Mesendoderm (in vitro differentiated cells): ENCODE measurements around the gene PTPN22.

ENCODE experiments used
- DNase-seq: peaks from one replicate; pipeline ENCODE4 v3.0.0; 2013
- H2AK5ac ChIP-seq: 2 replicates; pipeline ENCODE4 v1.6.1; 2013; ENCODE audit warnings: low read length, inconsistent platforms
- H2BK120ac ChIP-seq: 2 replicates; pipeline ENCODE4 v1.6.1; 2013; ENCODE audit warnings: low read depth, mild to moderate bottlenecking, low read length, moderate library complexity, mixed read lengths
- H2BK15ac ChIP-seq: replicated peaks from 2 replicates; pipeline ENCODE4 v1.6.1; 2013; ENCODE audit warnings: low read depth, mild to moderate bottlenecking, moderate library complexity
- H2BK5ac ChIP-seq: 2 replicates; pipeline ENCODE4 v1.6.1; 2013; ENCODE audit warnings: low read length, inconsistent platforms
- H3K18ac ChIP-seq: 2 replicates; pipeline ENCODE4 v1.6.1; 2013; ENCODE audit warnings: mild to moderate bottlenecking, low read length, mixed read lengths
- H3K23ac ChIP-seq: one replicate; pipeline ENCODE4 v1.6.1; 2013; ENCODE audit warnings: low read length
- H3K27ac ChIP-seq: 2 replicates; pipeline ENCODE4 v1.5.1; 2013; ENCODE audit warnings: low read depth, mild to moderate bottlenecking, inconsistent platforms, low read length, moderate library complexity
- H3K27me3 ChIP-seq: 2 replicates; pipeline ENCODE4 v1.6.1; 2013; ENCODE audit warnings: low read length, control low read depth, mild to moderate bottlenecking, inconsistent platforms; ENCODE audit not compliant: insufficient read depth, poor library complexity
- H3K36me3 ChIP-seq: 2 replicates; pipeline ENCODE4 v1.6.1; 2013; ENCODE audit warnings: low read length, inconsistent platforms; ENCODE audit not compliant: control insufficient read depth, insufficient read depth
- H3K4ac ChIP-seq: one replicate; pipeline ENCODE4 v1.6.1; 2013; ENCODE audit warnings: low read depth, mild to moderate bottlenecking, low read length, moderate library complexity
- H3K4me1 ChIP-seq: 2 replicates; pipeline ENCODE4 v1.6.1; 2013; ENCODE audit warnings: low read depth, low read length, inconsistent platforms; ENCODE audit not compliant: control insufficient read depth
- H3K4me2 ChIP-seq: 2 replicates; pipeline ENCODE4 v1.6.1; 2013; ENCODE audit warnings: low read length
- H3K4me3 ChIP-seq: 2 replicates; pipeline ENCODE4 v1.5.1; 2013; ENCODE audit warnings: mild to moderate bottlenecking, low read length
- H3K56ac ChIP-seq: one replicate; pipeline ENCODE4 v1.6.1; 2013; ENCODE audit warnings: low read length
- H3K79me1 ChIP-seq: 2 replicates; pipeline ENCODE4 v1.6.1; 2013; ENCODE audit warnings: low read length, inconsistent platforms
- H3K79me2 ChIP-seq: 2 replicates; pipeline ENCODE4 v1.6.1; 2013; ENCODE audit warnings: mild to moderate bottlenecking, low read length; ENCODE audit not compliant: control insufficient read depth, insufficient read depth
- H3K9ac ChIP-seq: 2 replicates; pipeline ENCODE4 v1.6.1; 2013; ENCODE audit warnings: low read length, inconsistent platforms
- H4K5ac ChIP-seq: one replicate; pipeline ENCODE4 v1.6.1; 2013; ENCODE audit warnings: low read length
- H4K8ac ChIP-seq: one replicate; pipeline ENCODE4 v1.6.1; 2013; ENCODE audit warnings: low read depth, mild to moderate bottlenecking, control low read depth, low read length, moderate library complexity
- WGBS: extraction: QIAGEN DNeasy Blood & Tissue Kit; methylation state at CpG from one replicate; pipeline ENCODE4 v1.1.7; 2013; ENCODE audit warnings: low lambda C conversion rate, missing lambda C conversion rate; ENCODE audit not compliant: insufficient coverage; ENCODE audit errors: extremely low coverage; 5-methylcytosine and 5-hydroxymethylcytosine counted together

The PTPN22 gene

DNA sequence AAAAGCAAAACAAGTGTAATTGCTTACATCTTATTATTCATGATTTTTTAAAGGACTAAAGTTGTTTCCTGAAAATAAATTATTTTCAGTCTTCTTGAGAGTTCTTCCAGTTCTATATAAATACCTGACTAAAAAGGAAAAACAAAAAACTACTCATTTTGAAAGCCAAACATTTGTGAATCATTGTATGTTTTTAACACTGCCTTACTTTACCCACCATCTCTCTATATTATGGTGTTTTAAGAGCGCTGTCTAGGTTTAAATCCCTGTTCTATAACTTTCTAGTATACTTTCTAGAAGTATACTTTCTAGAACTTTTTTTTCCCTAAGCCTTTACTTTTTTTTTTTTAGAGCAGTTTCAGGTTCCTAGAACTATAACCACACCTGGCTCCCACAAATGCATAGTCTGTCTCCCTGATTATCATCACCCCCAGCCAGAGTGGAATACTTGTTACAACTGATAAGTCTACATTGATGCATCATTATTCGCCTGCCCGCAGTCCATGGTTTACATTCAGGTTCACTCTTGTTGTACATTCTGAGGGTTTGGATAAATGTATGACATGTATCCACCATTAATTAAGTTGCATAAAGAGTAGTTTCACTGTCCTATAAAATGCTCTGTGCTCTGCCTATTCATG, 69.0 kb downstream of the PTPN22 start:
- Histone ChIP-seq H2BK15ac (no peak overlapping the region), H4K8ac (no peak overlapping the region), H3K27me3 (no peaks in the 10 kb centered on the region), H3K4ac (no peak overlapping the region), H3K36me3 (no peaks in the 10 kb centered on the region), H3K79me2 (peaks cover 23% of the 10 kb centered on the region), H3K4me3 (no peak overlapping the region), H2BK5ac (no peak overlapping the region), H3K4me1 (no peaks in the 10 kb centered on the region), H3K18ac (no peak overlapping the region), H3K4me2 (no peak overlapping the region), H3K27ac (no peak overlapping the region), H2BK120ac (no peak overlapping the region), H3K23ac (no peak overlapping the region), H4K5ac (no peak overlapping the region), H2AK5ac (no peak overlapping the region), H3K79me1 (peaks cover 4% of the 10 kb centered on the region), H3K56ac (no peak overlapping the region), H3K9ac (no peak overlapping the region)
- WGBS: no CpG with 5 or more reads among the region's 3 CpGs
- DNase-seq: no peak

DNA sequence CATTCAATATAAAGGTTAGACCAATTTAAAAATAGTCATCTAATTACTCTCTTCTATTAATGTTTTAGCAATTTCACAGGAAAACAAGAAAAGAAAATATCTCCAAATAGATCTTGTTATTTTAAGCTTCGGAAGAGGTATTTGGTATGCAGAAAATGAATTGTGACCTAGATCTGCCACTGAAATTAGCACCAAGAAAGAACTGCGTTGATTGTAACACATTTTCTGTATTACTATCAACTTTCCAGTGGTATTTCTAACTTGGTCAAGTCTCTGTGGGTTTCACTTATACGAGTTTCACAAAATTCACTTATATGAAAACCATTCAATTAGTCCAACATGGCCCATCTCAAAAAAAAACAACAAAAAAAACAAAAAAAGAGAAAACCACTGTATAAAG, 71.0 kb downstream of the PTPN22 start:
- WGBS: no CpG with 5 or more reads among the region's 3 CpGs
- peaks cover 13% of the 10 kb centered on the region for H3K79me2 ChIP-seq

DNA sequence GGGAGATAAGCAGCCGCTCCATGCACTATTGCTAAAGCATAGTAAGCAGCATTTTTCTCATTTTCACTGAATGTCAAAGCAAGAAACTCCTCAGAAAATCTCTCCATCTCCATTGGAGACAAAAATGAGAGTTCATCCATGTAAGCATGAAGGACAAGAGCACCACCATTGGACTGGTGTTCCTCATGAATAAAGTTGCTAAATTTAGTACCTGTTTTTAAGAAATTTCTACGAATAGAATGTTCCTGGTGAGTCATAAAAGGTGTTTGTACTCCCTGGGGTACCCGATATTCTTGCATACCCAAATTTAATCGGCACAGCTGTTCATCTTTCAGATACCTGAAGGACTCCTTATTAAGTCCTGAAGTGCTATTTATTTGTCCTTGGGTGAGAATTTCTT, 74.0 kb downstream of the PTPN22 start:
- Histone ChIP-seq H3K4me3 (no peak overlapping the region), H3K56ac (no peak overlapping the region), H3K27me3 (no peaks in the 10 kb centered on the region), H3K18ac (no peak overlapping the region), H3K36me3 (no peaks in the 10 kb centered on the region), H2AK5ac (no peak overlapping the region), H3K27ac (no peak overlapping the region), H3K79me2 (peaks cover 3% of the 10 kb centered on the region), H3K9ac (no peak overlapping the region), H3K4me1 (no peaks in the 10 kb centered on the region), H3K4me2 (no peak overlapping the region), H2BK5ac (no peak overlapping the region), H3K4ac (no peak overlapping the region), H4K5ac (no peak overlapping the region), H3K79me1 (peaks cover 8% of the 10 kb centered on the region), H2BK15ac (no peak overlapping the region), H2BK120ac (no peak overlapping the region), H3K23ac (no peak overlapping the region), H4K8ac (no peak overlapping the region)
- no peak for DNase-seq
- WGBS: no CpG with 5 or more reads among the region's 4 CpGs

More for the DNA sequence above, 71.0 kb downstream of the PTPN22 start:
- no peak overlapping the region for H3K4me3 ChIP-seq
- H3K79me1 ChIP-seq: peaks cover 4% of the 10 kb centered on the region
- H3K27ac ChIP-seq: no peak overlapping the region
- H3K9ac ChIP-seq: no peak overlapping the region
- no peaks in the 10 kb centered on the region for H3K36me3 ChIP-seq
- no peak overlapping the region for H3K4me2 ChIP-seq
- H3K4ac ChIP-seq: no peak overlapping the region
- H3K4me1 ChIP-seq: no peaks in the 10 kb centered on the region
- no peak overlapping the region for H4K8ac ChIP-seq
- no peak overlapping the region for H2BK5ac ChIP-seq
- H2BK15ac ChIP-seq: no peak overlapping the region
- no peak overlapping the region for H2AK5ac ChIP-seq
- no peak overlapping the region for H3K23ac ChIP-seq
- H3K27me3 ChIP-seq: no peaks in the 10 kb centered on the region
- H4K5ac ChIP-seq: no peak overlapping the region
- H3K56ac ChIP-seq: no peak overlapping the region
- no peak for DNase-seq
- no peak overlapping the region for H3K18ac ChIP-seq
- no peak overlapping the region for H2BK120ac ChIP-seq

DNA sequence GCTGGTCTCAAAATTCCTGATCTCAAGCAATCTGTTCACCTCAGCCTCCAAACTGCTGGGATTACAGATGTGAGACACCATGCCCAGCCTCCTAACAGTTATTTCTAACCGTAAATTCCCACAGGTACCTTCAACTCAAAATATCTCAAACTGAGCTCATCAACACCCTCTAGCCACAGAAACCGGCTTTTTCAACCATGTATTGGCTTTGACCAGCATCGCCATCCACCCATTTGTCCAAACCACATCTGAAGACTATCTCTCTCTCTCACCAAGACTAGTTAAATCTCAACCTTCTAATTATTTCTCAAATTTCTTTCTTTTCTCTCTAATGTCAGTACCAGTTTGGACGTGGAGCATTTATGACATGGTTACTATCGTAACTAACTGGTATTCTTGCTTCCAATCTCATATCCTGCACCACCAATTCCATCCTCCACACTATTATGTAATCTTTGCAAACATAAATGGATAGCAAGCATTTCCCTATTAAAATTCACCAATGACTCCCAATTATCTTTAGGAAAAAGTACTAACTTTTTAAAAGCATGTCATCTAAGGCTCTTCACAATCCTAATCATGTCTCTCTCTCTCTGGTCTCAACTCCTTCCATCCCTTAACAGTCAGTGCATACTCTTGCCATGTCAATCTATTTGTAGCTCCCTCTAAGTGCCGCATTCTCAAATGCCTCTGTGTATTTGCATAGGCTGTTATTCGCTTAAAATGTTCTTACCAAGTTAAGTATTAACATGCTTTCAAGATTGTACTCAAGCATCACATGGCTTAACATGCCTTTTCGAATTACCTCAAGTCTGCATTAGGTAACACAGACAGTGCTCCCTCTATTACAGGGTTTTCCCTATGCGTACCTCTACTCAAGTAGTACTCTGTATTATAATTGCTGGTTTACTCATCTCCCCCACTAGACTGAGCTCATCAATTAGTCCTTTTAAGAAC, 77.4 kb downstream of the PTPN22 start:
- Histone ChIP-seq H2BK15ac (no peak overlapping the region), H2BK5ac (no peak overlapping the region), H2AK5ac (no peak overlapping the region), H3K18ac (no peak overlapping the region), H3K27me3 (no peaks in the 10 kb centered on the region), H3K9ac (no peak overlapping the region), H3K27ac (no peak overlapping the region), H3K4me2 (no peak overlapping the region), H3K4me3 (no peak overlapping the region), H4K8ac (no peak overlapping the region), H3K79me1 (peaks cover 9% of the 10 kb centered on the region), H3K79me2 (peaks cover 2% of the 10 kb centered on the region), H2BK120ac (no peak overlapping the region), H4K5ac (no peak overlapping the region), H3K56ac (no peak overlapping the region), H3K23ac (no peak overlapping the region), H3K4me1 (no peaks in the 10 kb centered on the region), H3K36me3 (no peaks in the 10 kb centered on the region), H3K4ac (no peak overlapping the region)
- WGBS: no CpG with 5 or more reads among the region's 9 CpGs
- no peak for DNase-seq

- H3K4me2 ChIP-seq: no peak overlapping the region
- H2BK120ac ChIP-seq: no peak overlapping the region
- no peak overlapping the region for H2AK5ac ChIP-seq
- H3K4ac ChIP-seq: no peak overlapping the region
- H3K4me1 ChIP-seq: no peaks in the 10 kb centered on the region
- DNase-seq: no peak
- H4K8ac ChIP-seq: no peak overlapping the region
- no peak overlapping the region for H3K9ac ChIP-seq
- peaks cover 2% of the 10 kb centered on the region for H3K79me2 ChIP-seq
- H3K79me1 ChIP-seq: peaks cover 5% of the 10 kb centered on the region
- no CpG with 5 or more reads among the region's 1 CpG for WGBS
- H3K18ac ChIP-seq: no peak overlapping the region
- H3K23ac ChIP-seq: no peak overlapping the region
- no peak overlapping the region for H2BK15ac ChIP-seq
- no peaks in the 10 kb centered on the region for H3K36me3 ChIP-seq
- H4K5ac ChIP-seq: no peak overlapping the region
- H2BK5ac ChIP-seq: no peak overlapping the region
- H3K27me3 ChIP-seq: no peaks in the 10 kb centered on the region
- no peak overlapping the region for H3K27ac ChIP-seq
- H3K56ac ChIP-seq: no peak overlapping the region
- no peak overlapping the region for H3K4me3 ChIP-seq
These were observed 78.5 kb downstream of the PTPN22 start for GRCh38 chr1:113792986-113793385.
